B cell (primary cell): ENCODE measurements around the gene NBPF4. TPM values are rescaled to one million over a fixed set of nuclear protein-coding genes. Genes with fewer than 3 reads are reported as not detected.

Experiments used
- ATAC-seq: fragments of 200-7000 bp; cut with Tn5 transposase; one replicate; pipeline ENCODE4 v1.10.0; 2021; ENCODE audit warnings: low read depth, mild to moderate bottlenecking, moderate number of reproducible peaks, moderate library complexity
- CTCF ChIA-PET: fragments of 350-600 bp; sonication (Branson Sonifier 250); formaldehyde crosslinking; loops from one replicate; lab custom pipeline; 2021; ENCODE audit warnings: antibody characterized with exemption, inconsistent platforms; lab: Charles Lee
- POLR2A ChIA-PET: fragments of 350-600 bp; sonication (Branson Sonifier 250); formaldehyde crosslinking; loops from one replicate; lab custom pipeline; 2021; ENCODE audit warnings: antibody characterized with exemption; lab: Charles Lee
- DNase-seq: peaks from one replicate; pipeline ENCODE4 v3.0.0; 2013
- H2AFZ ChIP-seq: 2 replicates; pipeline ENCODE4 v1.6.1; 2012; ENCODE audit warnings: mild to moderate bottlenecking, low read depth, low read length; ENCODE audit not compliant: insufficient read depth, poor library complexity, severe bottlenecking
- H3K27ac ChIP-seq, 2 donors: 1 replicate in 1 of 2; 2 replicates in 1 of 2; pipeline ENCODE4 v1.5.1; 2012 to 2013; ENCODE audit warnings: low read length in 2 of 2, mild to moderate bottlenecking in 2 of 2, moderate library complexity in 1 of 2
- H3K27me3 ChIP-seq, 4 experiments: fragments of 200-600 bp in 1 of 4; sonication (generic) in 1 of 4; replicated peaks in 1 of 4; 1 replicate in 2 of 4; 2 replicates in 2 of 4; pipeline versions ENCODE4 v1.6.1 to v1.7.0; 2013 to 2016; ENCODE audit warnings: low read length in 3 of 4, mild to moderate bottlenecking in 2 of 4, mixed read lengths in 1 of 4, moderate library complexity in 1 of 4; ENCODE audit not compliant: insufficient read depth in 4 of 4, control insufficient read depth in 3 of 4; ENCODE audit errors: control extremely low read depth in 1 of 4
- H3K36me3 ChIP-seq, 2 experiments: replicated peaks in 1 of 2; 1 replicate in 1 of 2; 2 replicates in 1 of 2; pipeline versions ENCODE4 v1.6.1 to v1.7.1; 2013; ENCODE audit warnings: low read length in 1 of 2; ENCODE audit not compliant: insufficient read depth in 2 of 2, control insufficient read depth in 1 of 2; ENCODE audit errors: control extremely low read depth in 1 of 2, extremely low read depth in 1 of 2
- H3K4me1 ChIP-seq, 2 donors: fragments of 200-600 bp in 1 of 2; sonication (generic) in 1 of 2; 1 replicate in 1 of 2; 2 replicates in 1 of 2; pipeline versions ENCODE4 v1.5.1 to v1.6.1; 2013 to 2017; ENCODE audit warnings: low read length in 2 of 2; ENCODE audit not compliant: control insufficient read depth in 2 of 2, insufficient read depth in 2 of 2
- H3K4me2 ChIP-seq: replicated peaks from 2 replicates; pipeline ENCODE3; 2012; ENCODE audit warnings: mild to moderate bottlenecking, low read depth, low read length; ENCODE audit not compliant: poor library complexity, severe bottlenecking
- H3K4me3 ChIP-seq, 5 experiments: fragments of 200-600 bp in 1 of 5; sonication (generic) in 1 of 5; 1 replicate in 3 of 5; 2 replicates in 2 of 5; pipeline versions ENCODE4 v1.5.1 to v1.7.0; 2011 to 2016; ENCODE audit warnings: low read length in 4 of 5, mild to moderate bottlenecking in 4 of 5, low read depth in 2 of 5, control low read depth in 1 of 5, moderate library complexity in 1 of 5; ENCODE audit not compliant: insufficient read depth in 1 of 5; ENCODE audit errors: control extremely low read depth in 1 of 5, extremely low read depth in 1 of 5
- H3K79me2 ChIP-seq: fragments of 200-600 bp; sonication (generic); one replicate; pipeline ENCODE4 v1.6.0; 2016; ENCODE audit warnings: low read length; ENCODE audit not compliant: control insufficient read depth, insufficient read depth
- H3K9ac ChIP-seq: fragments of 200-600 bp; sonication (generic); 2 replicates; pipeline ENCODE4 v1.6.1; 2017; ENCODE audit warnings: mild to moderate bottlenecking, low read length, moderate library complexity
- H3K9me3 ChIP-seq, 3 donors: one replicate each; pipeline versions ENCODE4 v1.6.1 to v1.7.1; 2013; ENCODE audit warnings: low read length in 2 of 3; ENCODE audit not compliant: control insufficient read depth in 2 of 3, insufficient read depth in 1 of 3; ENCODE audit errors: control extremely low read depth in 1 of 3
- H4K20me1 ChIP-seq: 2 replicates; pipeline ENCODE4 v1.6.0; 2012; ENCODE audit warnings: mild to moderate bottlenecking, low read length; ENCODE audit not compliant: insufficient read depth, control insufficient read depth, poor library complexity, severe bottlenecking
- H3K27ac Mint-ChIP-seq: one replicate; pipeline ENCODE4 v1.8.0; 2021; ENCODE audit warnings: mixed read lengths
- H3K27me3 Mint-ChIP-seq: one replicate; pipeline ENCODE4 v1.8.0; 2021; ENCODE audit warnings: mixed read lengths
- H3K4me1 Mint-ChIP-seq: one replicate; pipeline ENCODE4 v1.8.0; 2021; ENCODE audit warnings: mixed read lengths
- H3K4me3 Mint-ChIP-seq: one replicate; pipeline ENCODE4 v1.8.0; 2021; ENCODE audit warnings: mixed read lengths
- H3K9me3 Mint-ChIP-seq: one replicate; pipeline ENCODE4 v1.8.0; 2022; ENCODE audit warnings: mixed read lengths; ENCODE audit not compliant: insufficient read depth
- EZH2 ChIP-seq: IDR thresholded peaks from 2 replicates; pipeline ENCODE4 v1.6.1; 2012; ENCODE audit warnings: borderline replicate concordance, low read depth, mild to moderate bottlenecking, moderate library complexity, low read length; ENCODE audit not compliant: insufficient read depth, poor library complexity, severe bottlenecking
- WGBS: methylation state at CpG from one replicate; pipeline ENCODE4 v1.1.5; 2013; ENCODE audit warnings: missing lambda C conversion rate; ENCODE audit not compliant: insufficient coverage; 5-methylcytosine and 5-hydroxymethylcytosine counted together
- intact Hi-C: fragments of 100-400 bp; cut with micrococcal nuclease; formaldehyde crosslinking; loops from one replicate; pipeline ENCODE4 v1.10.0; 2022
- polyA plus RNA-seq: library from polyadenylated mRNA; depleted of rRNA; stranded (reverse); fragments of >200 nt; gene quantifications from 2 replicates; pipeline ENCODE4 v1.2.3, GENCODE V29; 2012
- total RNA-seq, 2 donors: library from RNA; stranded (reverse); fragments of 120-200 nt in 1 of 2; gene quantifications; 1 replicate in 1 of 2; 2 replicates in 1 of 2; pipeline versions ENCODE4 v1.2.3 to v1.2.4, GENCODE V29; 2013 to 2022
- TF ChIP-seq, protein P1 (sequence below): fragments of 200-600 bp; IDR thresholded peaks from one replicate; pipeline ENCODE4 v1.8.0; 2022; ENCODE audit warnings: antibody characterized with exemption, mild to moderate bottlenecking

NBPF4 gene
- total and polyA plus RNA-seq, 2 donors (not counting 1 experiment from before 2014, with no cell fraction given) = 0.04 TPM; not detected in 1

DNA sequence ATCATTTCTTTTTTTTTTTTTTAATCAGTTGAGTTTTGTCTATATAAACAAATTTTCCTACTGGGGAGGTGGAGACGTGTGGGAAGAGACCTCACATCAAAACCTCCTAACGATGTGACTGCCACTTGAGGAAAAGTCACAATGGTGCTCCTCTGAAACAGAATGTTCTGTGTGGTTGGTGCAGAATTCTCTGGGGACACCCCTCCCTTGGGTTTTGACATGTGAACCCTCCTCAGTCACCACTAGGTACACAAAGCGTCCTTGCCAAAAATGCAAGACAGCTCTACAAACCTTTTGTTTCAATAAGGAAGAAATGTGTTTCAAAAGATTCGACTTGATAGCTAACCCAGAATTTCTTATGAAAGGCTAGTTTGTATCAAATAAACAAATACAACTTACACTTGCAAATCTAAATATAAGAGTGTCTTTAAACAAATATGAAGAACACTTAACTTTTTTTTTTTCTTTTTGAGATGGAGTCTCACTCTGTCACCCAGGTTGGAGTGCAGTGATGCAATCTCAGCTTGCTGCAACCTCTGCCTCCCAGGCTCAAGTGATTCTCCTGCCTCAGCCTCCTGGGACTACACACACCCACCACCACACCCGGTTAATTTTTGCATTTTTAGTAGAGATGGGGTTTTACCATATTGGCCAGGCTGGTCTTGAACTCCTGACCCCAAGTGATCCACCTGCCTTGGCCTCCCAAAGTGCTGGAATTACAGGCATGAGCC, 53.0 kb downstream of the NBPF4 start:
- Mint-ChIP-seq H3K27ac (no peak overlapping the region), H3K4me1 (peaks cover 1% of the 10 kb centered on the region), H3K27me3 (no peaks in the 10 kb centered on the region), H3K4me3 (no peak overlapping the region), H3K9me3 (peaks cover 3% of the 10 kb centered on the region)
- peaks cover 15 to 21% of the 10 kb centered on the region in 2 donors for H3K4me1 ChIP-seq
- H3K79me2 ChIP-seq = peaks cover 51% of the 10 kb centered on the region
- no CpG with 5 or more reads among the region's 5 CpGs for WGBS
- H3K9me3 ChIP-seq = peaks cover 0 to 10% (median 7%) of the 10 kb centered on the region in 3 donors
- H3K36me3 ChIP-seq = peaks cover 1 to 21% of the 10 kb centered on the region in 2 experiments
- peak; percentile 56 for DNase-seq
- ChIA-PET POLR2A (no interaction called here), CTCF (interaction anchor here (1.5 kb wide), 1 partner anchor 9 kb away, joined by 5 read pairs; the partner anchor contains the start of gene SLC25A24)
- no peak overlapping the region for H2AFZ ChIP-seq
- H3K4me3 ChIP-seq = no peak overlapping the region
- TF ChIP-seq EZH2 = no peak
- TF ChIP-seq, protein P1, sequence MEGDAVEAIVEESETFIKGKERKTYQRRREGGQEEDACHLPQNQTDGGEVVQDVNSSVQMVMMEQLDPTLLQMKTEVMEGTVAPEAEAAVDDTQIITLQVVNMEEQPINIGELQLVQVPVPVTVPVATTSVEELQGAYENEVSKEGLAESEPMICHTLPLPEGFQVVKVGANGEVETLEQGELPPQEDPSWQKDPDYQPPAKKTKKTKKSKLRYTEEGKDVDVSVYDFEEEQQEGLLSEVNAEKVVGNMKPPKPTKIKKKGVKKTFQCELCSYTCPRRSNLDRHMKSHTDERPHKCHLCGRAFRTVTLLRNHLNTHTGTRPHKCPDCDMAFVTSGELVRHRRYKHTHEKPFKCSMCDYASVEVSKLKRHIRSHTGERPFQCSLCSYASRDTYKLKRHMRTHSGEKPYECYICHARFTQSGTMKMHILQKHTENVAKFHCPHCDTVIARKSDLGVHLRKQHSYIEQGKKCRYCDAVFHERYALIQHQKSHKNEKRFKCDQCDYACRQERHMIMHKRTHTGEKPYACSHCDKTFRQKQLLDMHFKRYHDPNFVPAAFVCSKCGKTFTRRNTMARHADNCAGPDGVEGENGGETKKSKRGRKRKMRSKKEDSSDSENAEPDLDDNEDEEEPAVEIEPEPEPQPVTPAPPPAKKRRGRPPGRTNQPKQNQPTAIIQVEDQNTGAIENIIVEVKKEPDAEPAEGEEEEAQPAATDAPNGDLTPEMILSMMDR = no peak
- H3K27me3 ChIP-seq = no peaks in the 10 kb centered on the region
- no peak overlapping the region for H3K9ac ChIP-seq
- intact Hi-C loops = no loop called here
- H3K4me2 ChIP-seq = peak overlapping the region; percentile 25
- peaks cover 20% of the 10 kb centered on the region for H4K20me1 ChIP-seq
- ATAC-seq = no peak
- no peak overlapping the region for H3K27ac ChIP-seq

DNA sequence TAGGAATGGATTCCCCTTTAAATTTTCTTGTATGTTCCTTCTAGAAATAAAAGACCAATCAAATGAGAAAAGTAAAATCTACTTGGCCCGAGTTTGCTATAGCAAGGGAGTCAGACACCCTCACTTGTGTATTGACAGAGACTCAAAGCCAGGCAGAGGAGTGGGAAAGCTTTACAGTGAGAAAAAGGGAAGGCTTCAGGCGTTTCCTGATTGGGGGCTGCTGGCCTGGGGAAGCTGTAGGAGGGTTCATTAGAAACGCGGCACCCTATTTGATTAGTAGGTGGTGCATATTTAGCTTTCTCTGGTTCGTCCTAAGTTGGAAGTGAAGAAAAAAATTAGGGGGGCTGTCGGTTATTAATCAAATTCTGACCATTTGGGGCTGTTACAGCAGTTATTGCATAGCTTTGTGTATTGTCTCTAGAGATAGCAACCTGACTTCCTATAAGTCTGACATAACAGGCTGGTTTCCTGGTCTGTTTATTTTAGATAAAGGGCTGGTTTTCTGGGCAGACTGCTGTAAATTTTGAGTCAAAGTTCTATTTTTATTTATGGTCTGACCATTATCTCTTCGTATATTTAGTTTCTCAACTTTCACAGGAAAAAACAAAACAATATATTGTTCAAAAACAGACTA, 53.8 kb downstream of the NBPF4 start:
- H3K79me2 ChIP-seq = peaks cover 51% of the 10 kb centered on the region
- ATAC-seq (no peak), DNase-seq (no peak)
- intact Hi-C loops = no loop called here
- TF ChIP-seq EZH2 = no peak
- TF ChIP-seq, protein P1 = no peak
- H3K4me1 Mint-ChIP-seq = peaks cover 1% of the 10 kb centered on the region
- H3K4me3 ChIP-seq = no peak overlapping the region
- no peak overlapping the region for H3K27ac ChIP-seq
- H3K4me1 ChIP-seq = peaks cover 15 to 21% of the 10 kb centered on the region in 2 donors
- H3K4me2 ChIP-seq = no peak overlapping the region
- H3K4me3 Mint-ChIP-seq = no peak overlapping the region
- no peak overlapping the region for H2AFZ ChIP-seq
- ChIA-PET POLR2A (no interaction called here), CTCF (interaction anchor here (1.5 kb wide), 1 partner anchor 10 kb away, joined by 5 read pairs; the partner anchor contains the start of gene SLC25A24)
- H3K27ac Mint-ChIP-seq = no peak overlapping the region
- peaks cover 3% of the 10 kb centered on the region for H3K9me3 Mint-ChIP-seq
- peaks cover 21% of the 10 kb centered on the region for H4K20me1 ChIP-seq
- H3K9ac ChIP-seq = no peak overlapping the region
- 98% methylated on average over 5 of the region's 7 CpGs for WGBS
- peaks cover 1 to 21% of the 10 kb centered on the region in 2 experiments for H3K36me3 ChIP-seq
- H3K27me3 Mint-ChIP-seq = no peaks in the 10 kb centered on the region
- peaks cover 0 to 10% (median 7%) of the 10 kb centered on the region in 3 donors for H3K9me3 ChIP-seq
- no peaks in the 10 kb centered on the region for H3K27me3 ChIP-seq
